Pancreas (tissue), 10 donors: ENCODE data around the gene TEP1. TPM values are rescaled to one million over a fixed set of nuclear protein-coding genes. Genes with fewer than 3 reads are reported as not detected.
"Not testable (repeated sequence)": the region's sequence is repeated elsewhere in the genome, so short reads cannot be mapped to it uniquely, and the experiment has no call there.

Experiments
- ATAC-seq, 4 donors: fragments of 200-7000 bp; cut with Tn5 transposase; one replicate each; pipeline versions ENCODE4 v1.8.0 to v1.9.1; 2020; ENCODE audit warnings: mild to moderate bottlenecking in 4 of 4, moderate library complexity in 4 of 4
- DNase-seq, 6 donors: peaks; one replicate each; pipeline ENCODE4 v3.0.0-alpha.2; 2020
- FAIRE-seq: peaks from 2 replicates; lab custom pipeline; 2012; peaks lifted over from hg19 to GRCh38; lab: Jason Lieb, UNC
- H3K27ac ChIP-seq, 4 donors: fragments of 200-600 bp; sonication (generic); 1 replicate in 3 of 4; 2 replicates in 1 of 4; pipeline versions ENCODE4 v1.5.0 to v1.8.0; 2020
- H3K27me3 ChIP-seq, 4 donors: fragments of 200-600 bp; one replicate each; pipeline ENCODE4 v1.8.0; 2021
- H3K36me3 ChIP-seq, 3 donors: fragments of 200-600 bp; sonication (generic) in 1 of 3; one replicate each; pipeline versions ENCODE4 v1.5.0 to v1.8.0; 2020 to 2021
- H3K4me1 ChIP-seq, 3 donors: fragments of 200-600 bp; one replicate each; pipeline ENCODE4 v1.8.0; 2021
- H3K4me3 ChIP-seq, 4 donors: fragments of 200-600 bp; sonication (generic) in 2 of 4; one replicate each; pipeline versions ENCODE4 v1.5.0 to v1.8.0; 2020 to 2021
- H3K9me3 ChIP-seq, 4 donors: fragments of 200-600 bp; one replicate each; pipeline ENCODE4 v1.8.0; 2021
- CTCF ChIP-seq, 4 donors: fragments of 200-600 bp; sonication (generic) in 3 of 4; IDR thresholded peaks; one replicate each; pipeline versions ENCODE4 v1.5.0 to v1.8.0; 2021; ENCODE audit warnings: antibody characterized with exemption in 4 of 4
- WGBS, 2 donors: extraction: QIAGEN DNeasy Blood & Tissue Kit; methylation state at CpG; one replicate each; pipeline ENCODE4 v1.1.7; 2013; 5-methylcytosine and 5-hydroxymethylcytosine counted together
- intact Hi-C, 3 donors: fragments of 100-400 bp; cut with DNase I; formaldehyde crosslinking; loops; one replicate each; pipeline versions ENCODE4 v1.11.1 to v1.14.2; 2022
- polyA plus RNA-seq, 2 donors: library from polyadenylated mRNA; stranded (reverse); fragments of 200-250 nt; gene quantifications; one replicate each; pipeline ENCODE4 v1.2.3, GENCODE V29; 2013
- total RNA-seq, 6 donors: library from RNA; stranded (reverse); fragmentation: NEBNext Ultra II Directional in 4 of 6; extraction: Animal tissue kit (Norgen Biotek cat#: 25700) in 4 of 6; gene quantifications; one replicate each; pipeline versions ENCODE4 v1.2.1 to v1.2.4, GENCODE V29; 2021 to 2023
- donor health status: healthy with polysubstance abuse.
- donor health status: DM: no; HTN: no; CAD: no; lungs with moderate emphysema.
- donor health status: DM: no; HTN: no; CAD: no.
- donor health status: control.
- donor health status: control.
- donor health status: Bipolar disorder and iron deficiency.
- donor health status: DM: yes; HTN: yes; CAD: no.
- donor health status: DM: no; HTN: no; CAD: no.
- donor health status: DM: no; HTN: no; CAD: no.
- donor health status: DM: yes; HTN: yes; CAD: no.

TEP1 gene
- total and polyA plus RNA-seq, 8 donors: 7.5 to 26.6 (median 11.5) TPM

GRCh38 chr14:20446889-20447288, 33.6 kb upstream of the TEP1 start:
- Histone ChIP-seq H3K9me3 (no peaks in the 10 kb centered on the region), H3K36me3 (peaks cover 9 to 59% (median 32%) of the 10 kb centered on the region in 3 donors), H3K4me3 (no peak overlapping the region), H3K4me1 (no peaks in the 10 kb centered on the region), H3K27ac (no peak overlapping the region), H3K27me3 (no peaks in the 10 kb centered on the region)
- TF ChIP-seq CTCF (IDR thresholded peaks at IDR 0.05): no peak
- no peak for FAIRE-seq
- no peak for DNase-seq
- intact Hi-C loops: no loop called here
- ATAC-seq: no peak
- 96 to 97% methylated on average over 5 of the region's 5 CpGs for WGBS, 2 donors

GRCh38 chr14:20443650-20444049, 30.3 kb upstream of the TEP1 start:
- WGBS, 2 donors: 68 to 69% methylated on average over 2 of the region's 4 CpGs
- H3K4me3 ChIP-seq, H3K27me3 ChIP-seq, H3K4me1 ChIP-seq, FAIRE-seq, DNase-seq, ATAC-seq, H3K9me3 ChIP-seq, H3K27ac ChIP-seq, intact Hi-C loops: not testable (repeated sequence)
- H3K36me3 ChIP-seq: peaks cover 6 to 29% (median 17%) of the 10 kb centered on the region in 3 donors

- H3K9me3 ChIP-seq: no peaks in the 10 kb centered on the region
- WGBS, 2 donors: 91 to 92% methylated on average over 2 of the region's 2 CpGs
- H3K27ac ChIP-seq: no peak overlapping the region
- FAIRE-seq (no peak), ATAC-seq (no peak), DNase-seq (no peak)
- no peaks in the 10 kb centered on the region for H3K27me3 ChIP-seq
- H3K4me3 ChIP-seq: no peak overlapping the region
- H3K36me3 ChIP-seq: peaks cover 0 to 7% (median 0%) of the 10 kb centered on the region in 3 donors
- H3K4me1 ChIP-seq: no peaks in the 10 kb centered on the region
- intact Hi-C loops: no loop called here
- no peak for TF ChIP-seq CTCF (IDR thresholded peaks at IDR 0.05)
Observed at GRCh38 chr14:20441461-20441860, 28.2 kb upstream of the TEP1 start.

GRCh38 chr14:20440882-20441281, 27.6 kb upstream of the TEP1 start:
- no peak for TF ChIP-seq CTCF (IDR thresholded peaks at IDR 0.05)
- Histone ChIP-seq H3K27ac (no peak overlapping the region), H3K36me3 (peaks cover 0 to 2% (median 0%) of the 10 kb centered on the region in 3 donors), H3K4me1 (no peaks in the 10 kb centered on the region), H3K9me3 (no peaks in the 10 kb centered on the region), H3K4me3 (no peak overlapping the region), H3K27me3 (no peaks in the 10 kb centered on the region)
- 69 to 74% methylated on average over 5 of the region's 5 CpGs for WGBS, 2 donors
- ATAC-seq: no peak
- intact Hi-C loops: no loop called here
- DNase-seq: no peak
- FAIRE-seq: no peak

- no peak for DNase-seq
Observed at GRCh38 chr14:20440465-20440864, 27.2 kb upstream of the TEP1 start.

More at GRCh38 chr14:20440465-20440864, 27.2 kb upstream of the TEP1 start:
- Histone ChIP-seq H3K4me1 (no peaks in the 10 kb centered on the region), H3K27ac (no peak overlapping the region), H3K27me3 (no peaks in the 10 kb centered on the region), H3K9me3 (no peaks in the 10 kb centered on the region), H3K4me3 (no peak overlapping the region), H3K36me3 (no peaks in the 10 kb centered on the region)
- no peak for ATAC-seq
- TF ChIP-seq CTCF (IDR thresholded peaks at IDR 0.05): no peak
- intact Hi-C loops: no loop called here
- 70 to 75% methylated on average over 5 of the region's 5 CpGs for WGBS, 2 donors
- no peak for FAIRE-seq
